HEK293 (cell line): Measurements from ENCODE around the gene CKAP2L.

Source experiments
- CTCF ChIA-PET: fragments of 350-600 bp; formaldehyde crosslinking; extraction: SDS; loops from one replicate; lab custom pipeline; 2021; ENCODE audit warnings: antibody characterized with exemption; lab: Yijun Ruan, JAX
- POLR2A ChIA-PET: fragments of 300-600 bp; formaldehyde crosslinking; extraction: SDS; loops from one replicate; lab custom pipeline; 2020; ENCODE audit warnings: antibody characterized with exemption, inconsistent platforms; lab: Yijun Ruan, JAX
- H3K27ac ChIP-seq: fragments of 200-500 bp; sonication (Bioruptor generic); 2 replicates; pipeline ENCODE4 v1.5.1; 2014; ENCODE audit warnings: low read depth, low read length, control low read depth, inconsistent platforms; ENCODE audit errors: extremely low read depth
- H3K36me3 ChIP-seq, 2 experiments: fragments of 200-500 bp in 1 of 2; sonication (Bioruptor generic) in 1 of 2; 1 replicate in 1 of 2; 2 replicates in 1 of 2; pipeline ENCODE4 v1.5.1; 2014 to 2017; ENCODE audit warnings: inconsistent platforms in 2 of 2, low read length in 2 of 2; ENCODE audit not compliant: control insufficient read depth in 2 of 2, insufficient read depth in 1 of 2
- H3K4me1 ChIP-seq: fragments of 200-500 bp; sonication (Bioruptor generic); 2 replicates; pipeline ENCODE4 v1.5.1; 2014; ENCODE audit warnings: mild to moderate bottlenecking, low read length, inconsistent platforms; ENCODE audit not compliant: control insufficient read depth, insufficient read depth
- H3K4me3 ChIP-seq: 2 replicates; pipeline ENCODE4 v1.5.1; 2011; ENCODE audit warnings: low read depth, mild to moderate bottlenecking, control low read depth, low read length, moderate library complexity
- H3K9me3 ChIP-seq: fragments of 200-500 bp; sonication (Bioruptor generic); 2 replicates; pipeline ENCODE4 v1.5.1; 2014; ENCODE audit warnings: low read depth, low read length, inconsistent platforms; ENCODE audit not compliant: control insufficient read depth, insufficient read depth
- BCL11A ChIP-seq: fragments of 450-650 bp; formaldehyde crosslinking; IDR thresholded peaks from 2 replicates; pipeline ENCODE4 v1.5.1; 2016; ENCODE audit warnings: low read depth, missing biosample characterization, missing genetic modification characterization
- HOXC10 ChIP-seq: sonication (generic); formaldehyde crosslinking; IDR thresholded peaks from 2 replicates; pipeline ENCODE4 v1.8.1; 2023; ENCODE audit warnings: mild to moderate bottlenecking, missing genetic modification reagents
- PRDM1 ChIP-seq: fragments of 450-650 bp; formaldehyde crosslinking; IDR thresholded peaks from 2 replicates; pipeline ENCODE4; 2016; ENCODE audit warnings: missing biosample characterization, missing genetic modification characterization
- ZFP41 ChIP-seq: fragments of 450-650 bp; formaldehyde crosslinking; IDR thresholded peaks from 2 replicates; pipeline ENCODE4 v1.5.1; 2016; ENCODE audit warnings: missing biosample characterization, missing genetic modification characterization, borderline replicate concordance
- ZNF184 ChIP-seq: fragments of 450-650 bp; IDR thresholded peaks from 2 replicates; pipeline ENCODE4 v1.5.1; 2018; ENCODE audit warnings: missing biosample characterization, mild to moderate bottlenecking, missing genetic modification characterization
- ZNF366 ChIP-seq: fragments of 450-650 bp; formaldehyde crosslinking; conservative IDR thresholded peaks from 2 replicates; pipeline ENCODE4 v1.5.1; 2016; ENCODE audit warnings: missing biosample characterization, missing genetic modification characterization
- ZNF544 ChIP-seq: fragments of 450-650 bp; formaldehyde crosslinking; IDR thresholded peaks from 2 replicates; pipeline ENCODE4 v1.5.0; 2017; ENCODE audit warnings: missing biosample characterization, missing genetic modification characterization
- ZNF626 ChIP-seq: fragments of 450-650 bp; sonication (Bioruptor Pico); formaldehyde crosslinking; IDR thresholded peaks from 2 replicates; pipeline ENCODE4 v1.5.1; 2018; ENCODE audit warnings: missing biosample characterization, missing genetic modification characterization, inconsistent platforms
- ZNF777 ChIP-seq: fragments of 450-650 bp; formaldehyde crosslinking; IDR thresholded peaks from 2 replicates; pipeline ENCODE4 v1.5.1; 2017; ENCODE audit warnings: missing biosample characterization, missing genetic modification characterization, borderline replicate concordance
- ZNF791 ChIP-seq: fragments of 450-650 bp; formaldehyde crosslinking; IDR thresholded peaks from 2 replicates; pipeline ENCODE4 v1.5.1; 2016; ENCODE audit warnings: missing biosample characterization, missing genetic modification characterization
- ZNF830 ChIP-seq: fragments of 450-650 bp; IDR thresholded peaks from 2 replicates; pipeline ENCODE4 v1.5.0; 2018; ENCODE audit warnings: missing biosample characterization, missing genetic modification characterization, low read depth, mild to moderate bottlenecking, moderate library complexity
- TF ChIP-seq, protein P1 (sequence below): fragments of 450-650 bp; formaldehyde crosslinking; IDR thresholded peaks from 2 replicates; pipeline ENCODE4 v1.5.1; 2016; ENCODE audit warnings: missing biosample characterization, missing genetic modification characterization, borderline replicate concordance
- TF ChIP-seq, protein P2 (sequence below): fragments of 450-650 bp; formaldehyde crosslinking; IDR thresholded peaks from 2 replicates; pipeline ENCODE4 v1.5.1; 2016; ENCODE audit warnings: missing biosample characterization, missing genetic modification characterization, borderline replicate concordance
- TF ChIP-seq, protein P3 (sequence below): fragments of 450-650 bp; formaldehyde crosslinking; IDR thresholded peaks from 2 replicates; pipeline ENCODE4 v1.5.1; 2016; ENCODE audit warnings: missing biosample characterization, missing genetic modification characterization
- TF ChIP-seq, protein P4 (sequence below): fragments of 450-650 bp; formaldehyde crosslinking; IDR thresholded peaks from 2 replicates; pipeline ENCODE4 v1.5.1; 2016; ENCODE audit warnings: missing biosample characterization, missing genetic modification characterization
- TF ChIP-seq, protein P5 (sequence below): fragments of 450-650 bp; formaldehyde crosslinking; IDR thresholded peaks from 2 replicates; pipeline ENCODE4 v1.5.1; 2016; ENCODE audit warnings: missing biosample characterization, missing genetic modification characterization

Gene CKAP2L

DNA sequence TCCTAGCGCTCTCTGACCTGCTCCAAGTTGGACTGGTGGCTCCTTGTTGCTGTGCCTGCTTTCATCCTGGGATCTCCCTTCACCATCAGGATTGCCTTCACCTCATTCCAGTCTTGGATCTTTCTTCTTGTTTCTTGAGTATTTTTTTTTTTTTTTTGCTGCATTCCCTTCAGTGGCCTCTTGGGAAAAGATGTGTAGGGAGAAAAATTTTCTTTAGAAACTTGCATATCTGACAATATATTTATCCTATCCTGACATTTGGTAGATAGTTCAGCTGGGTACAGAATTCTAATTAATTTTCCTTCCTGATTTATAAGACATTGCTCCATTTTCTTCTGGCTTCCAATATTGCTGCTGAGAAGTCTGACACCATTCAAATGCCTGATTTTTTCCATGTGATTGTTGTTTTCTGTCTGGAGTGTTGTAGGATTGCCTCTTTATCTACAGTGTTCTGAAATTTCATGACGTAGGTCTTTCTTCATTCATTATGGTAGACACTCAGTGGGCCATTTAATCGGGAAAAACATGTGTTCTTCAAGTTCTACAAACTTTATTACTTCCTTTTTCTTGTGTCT lies 42.9 kb upstream of the CKAP2L start (continued):
- TF ChIP-seq, protein P1, sequence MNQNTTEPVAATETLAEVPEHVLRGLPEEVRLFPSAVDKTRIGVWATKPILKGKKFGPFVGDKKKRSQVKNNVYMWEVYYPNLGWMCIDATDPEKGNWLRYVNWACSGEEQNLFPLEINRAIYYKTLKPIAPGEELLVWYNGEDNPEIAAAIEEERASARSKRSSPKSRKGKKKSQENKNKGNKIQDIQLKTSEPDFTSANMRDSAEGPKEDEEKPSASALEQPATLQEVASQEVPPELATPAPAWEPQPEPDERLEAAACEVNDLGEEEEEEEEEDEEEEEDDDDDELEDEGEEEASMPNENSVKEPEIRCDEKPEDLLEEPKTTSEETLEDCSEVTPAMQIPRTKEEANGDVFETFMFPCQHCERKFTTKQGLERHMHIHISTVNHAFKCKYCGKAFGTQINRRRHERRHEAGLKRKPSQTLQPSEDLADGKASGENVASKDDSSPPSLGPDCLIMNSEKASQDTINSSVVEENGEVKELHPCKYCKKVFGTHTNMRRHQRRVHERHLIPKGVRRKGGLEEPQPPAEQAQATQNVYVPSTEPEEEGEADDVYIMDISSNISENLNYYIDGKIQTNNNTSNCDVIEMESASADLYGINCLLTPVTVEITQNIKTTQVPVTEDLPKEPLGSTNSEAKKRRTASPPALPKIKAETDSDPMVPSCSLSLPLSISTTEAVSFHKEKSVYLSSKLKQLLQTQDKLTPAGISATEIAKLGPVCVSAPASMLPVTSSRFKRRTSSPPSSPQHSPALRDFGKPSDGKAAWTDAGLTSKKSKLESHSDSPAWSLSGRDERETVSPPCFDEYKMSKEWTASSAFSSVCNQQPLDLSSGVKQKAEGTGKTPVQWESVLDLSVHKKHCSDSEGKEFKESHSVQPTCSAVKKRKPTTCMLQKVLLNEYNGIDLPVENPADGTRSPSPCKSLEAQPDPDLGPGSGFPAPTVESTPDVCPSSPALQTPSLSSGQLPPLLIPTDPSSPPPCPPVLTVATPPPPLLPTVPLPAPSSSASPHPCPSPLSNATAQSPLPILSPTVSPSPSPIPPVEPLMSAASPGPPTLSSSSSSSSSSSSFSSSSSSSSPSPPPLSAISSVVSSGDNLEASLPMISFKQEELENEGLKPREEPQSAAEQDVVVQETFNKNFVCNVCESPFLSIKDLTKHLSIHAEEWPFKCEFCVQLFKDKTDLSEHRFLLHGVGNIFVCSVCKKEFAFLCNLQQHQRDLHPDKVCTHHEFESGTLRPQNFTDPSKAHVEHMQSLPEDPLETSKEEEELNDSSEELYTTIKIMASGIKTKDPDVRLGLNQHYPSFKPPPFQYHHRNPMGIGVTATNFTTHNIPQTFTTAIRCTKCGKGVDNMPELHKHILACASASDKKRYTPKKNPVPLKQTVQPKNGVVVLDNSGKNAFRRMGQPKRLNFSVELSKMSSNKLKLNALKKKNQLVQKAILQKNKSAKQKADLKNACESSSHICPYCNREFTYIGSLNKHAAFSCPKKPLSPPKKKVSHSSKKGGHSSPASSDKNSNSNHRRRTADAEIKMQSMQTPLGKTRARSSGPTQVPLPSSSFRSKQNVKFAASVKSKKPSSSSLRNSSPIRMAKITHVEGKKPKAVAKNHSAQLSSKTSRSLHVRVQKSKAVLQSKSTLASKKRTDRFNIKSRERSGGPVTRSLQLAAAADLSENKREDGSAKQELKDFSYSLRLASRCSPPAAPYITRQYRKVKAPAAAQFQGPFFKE (tag by site-specific recombination) = no peak
- TF ChIP-seq, protein P2, sequence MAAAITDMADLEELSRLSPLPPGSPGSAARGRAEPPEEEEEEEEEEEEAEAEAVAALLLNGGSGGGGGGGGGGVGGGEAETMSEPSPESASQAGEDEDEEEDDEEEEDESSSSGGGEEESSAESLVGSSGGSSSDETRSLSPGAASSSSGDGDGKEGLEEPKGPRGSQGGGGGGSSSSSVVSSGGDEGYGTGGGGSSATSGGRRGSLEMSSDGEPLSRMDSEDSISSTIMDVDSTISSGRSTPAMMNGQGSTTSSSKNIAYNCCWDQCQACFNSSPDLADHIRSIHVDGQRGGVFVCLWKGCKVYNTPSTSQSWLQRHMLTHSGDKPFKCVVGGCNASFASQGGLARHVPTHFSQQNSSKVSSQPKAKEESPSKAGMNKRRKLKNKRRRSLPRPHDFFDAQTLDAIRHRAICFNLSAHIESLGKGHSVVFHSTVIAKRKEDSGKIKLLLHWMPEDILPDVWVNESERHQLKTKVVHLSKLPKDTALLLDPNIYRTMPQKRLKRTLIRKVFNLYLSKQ (tag by site-specific recombination) = no peak
- TF ChIP-seq ZNF544 (tag by site-specific recombination) (no peak), ZNF366 (tag by site-specific recombination) (no peak), ZNF626 (tag by site-specific recombination) (no peak), HOXC10 (CRISPR knock-in tag) (no peak)
- TF ChIP-seq, protein P3, sequence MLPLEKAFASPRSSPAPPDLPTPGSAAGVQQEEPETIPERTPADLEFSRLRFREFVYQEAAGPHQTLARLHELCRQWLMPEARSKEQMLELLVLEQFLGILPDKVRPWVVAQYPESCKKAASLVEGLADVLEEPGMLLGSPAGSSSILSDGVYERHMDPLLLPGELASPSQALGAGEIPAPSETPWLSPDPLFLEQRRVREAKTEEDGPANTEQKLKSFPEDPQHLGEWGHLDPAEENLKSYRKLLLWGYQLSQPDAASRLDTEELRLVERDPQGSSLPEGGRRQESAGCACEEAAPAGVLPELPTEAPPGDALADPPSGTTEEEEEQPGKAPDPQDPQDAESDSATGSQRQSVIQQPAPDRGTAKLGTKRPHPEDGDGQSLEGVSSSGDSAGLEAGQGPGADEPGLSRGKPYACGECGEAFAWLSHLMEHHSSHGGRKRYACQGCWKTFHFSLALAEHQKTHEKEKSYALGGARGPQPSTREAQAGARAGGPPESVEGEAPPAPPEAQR (tag by site-specific recombination) = no peak

DNA sequence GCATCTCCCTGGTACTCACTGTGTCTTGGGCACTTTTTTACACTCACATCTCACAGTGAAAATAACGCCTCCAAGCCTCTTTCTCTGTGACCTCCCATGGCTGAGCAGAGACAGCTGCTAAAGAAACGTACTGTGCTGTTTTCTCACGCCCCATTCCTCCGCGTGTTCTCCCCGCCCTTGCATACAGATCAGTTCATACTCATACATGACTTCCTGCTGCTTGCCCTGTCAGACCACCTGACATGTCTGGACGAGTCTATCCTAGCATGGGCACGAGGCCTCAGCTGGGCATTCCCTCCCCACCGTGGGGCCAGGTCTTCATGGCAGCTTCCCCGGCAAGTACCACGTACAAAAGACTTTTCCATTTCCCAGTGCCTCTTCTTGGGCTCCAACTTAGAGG lies 41.1 kb upstream of the CKAP2L start:
- Histone ChIP-seq H3K27ac (no peak overlapping the region), H3K36me3 (no peaks in the 10 kb centered on the region), H3K9me3 (no peaks in the 10 kb centered on the region), H3K4me1 (no peaks in the 10 kb centered on the region), H3K4me3 (no peak overlapping the region)
- ChIA-PET POLR2A (interaction anchor here (0.6 kb wide), 1 partner anchor 39 kb away, joined by 4 read pairs; no protein-coding TSS in a partner anchor), CTCF (interaction anchor here (0.6 kb wide), 1 partner anchor 56 kb away, joined by 8 read pairs; no protein-coding TSS in a partner anchor)
- TF ChIP-seq ZNF184 (tag by site-specific recombination) (no peak), ZFP41 (tag by site-specific recombination) (no peak), ZNF830 (no peak), ZNF777 (no peak), ZNF791 (tag by site-specific recombination) (no peak), PRDM1 (tag by site-specific recombination) (no peak), BCL11A (no peak)
- TF ChIP-seq, protein P4, sequence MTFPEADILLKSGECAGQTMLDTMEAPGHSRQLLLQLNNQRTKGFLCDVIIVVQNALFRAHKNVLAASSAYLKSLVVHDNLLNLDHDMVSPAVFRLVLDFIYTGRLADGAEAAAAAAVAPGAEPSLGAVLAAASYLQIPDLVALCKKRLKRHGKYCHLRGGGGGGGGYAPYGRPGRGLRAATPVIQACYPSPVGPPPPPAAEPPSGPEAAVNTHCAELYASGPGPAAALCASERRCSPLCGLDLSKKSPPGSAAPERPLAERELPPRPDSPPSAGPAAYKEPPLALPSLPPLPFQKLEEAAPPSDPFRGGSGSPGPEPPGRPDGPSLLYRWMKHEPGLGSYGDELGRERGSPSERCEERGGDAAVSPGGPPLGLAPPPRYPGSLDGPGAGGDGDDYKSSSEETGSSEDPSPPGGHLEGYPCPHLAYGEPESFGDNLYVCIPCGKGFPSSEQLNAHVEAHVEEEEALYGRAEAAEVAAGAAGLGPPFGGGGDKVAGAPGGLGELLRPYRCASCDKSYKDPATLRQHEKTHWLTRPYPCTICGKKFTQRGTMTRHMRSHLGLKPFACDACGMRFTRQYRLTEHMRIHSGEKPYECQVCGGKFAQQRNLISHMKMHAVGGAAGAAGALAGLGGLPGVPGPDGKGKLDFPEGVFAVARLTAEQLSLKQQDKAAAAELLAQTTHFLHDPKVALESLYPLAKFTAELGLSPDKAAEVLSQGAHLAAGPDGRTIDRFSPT (tag by site-specific recombination) = no peak
- TF ChIP-seq, protein P2 (tag by site-specific recombination) = no peak
- TF ChIP-seq, protein P3 (tag by site-specific recombination) = no peak
- TF ChIP-seq, protein P5, sequence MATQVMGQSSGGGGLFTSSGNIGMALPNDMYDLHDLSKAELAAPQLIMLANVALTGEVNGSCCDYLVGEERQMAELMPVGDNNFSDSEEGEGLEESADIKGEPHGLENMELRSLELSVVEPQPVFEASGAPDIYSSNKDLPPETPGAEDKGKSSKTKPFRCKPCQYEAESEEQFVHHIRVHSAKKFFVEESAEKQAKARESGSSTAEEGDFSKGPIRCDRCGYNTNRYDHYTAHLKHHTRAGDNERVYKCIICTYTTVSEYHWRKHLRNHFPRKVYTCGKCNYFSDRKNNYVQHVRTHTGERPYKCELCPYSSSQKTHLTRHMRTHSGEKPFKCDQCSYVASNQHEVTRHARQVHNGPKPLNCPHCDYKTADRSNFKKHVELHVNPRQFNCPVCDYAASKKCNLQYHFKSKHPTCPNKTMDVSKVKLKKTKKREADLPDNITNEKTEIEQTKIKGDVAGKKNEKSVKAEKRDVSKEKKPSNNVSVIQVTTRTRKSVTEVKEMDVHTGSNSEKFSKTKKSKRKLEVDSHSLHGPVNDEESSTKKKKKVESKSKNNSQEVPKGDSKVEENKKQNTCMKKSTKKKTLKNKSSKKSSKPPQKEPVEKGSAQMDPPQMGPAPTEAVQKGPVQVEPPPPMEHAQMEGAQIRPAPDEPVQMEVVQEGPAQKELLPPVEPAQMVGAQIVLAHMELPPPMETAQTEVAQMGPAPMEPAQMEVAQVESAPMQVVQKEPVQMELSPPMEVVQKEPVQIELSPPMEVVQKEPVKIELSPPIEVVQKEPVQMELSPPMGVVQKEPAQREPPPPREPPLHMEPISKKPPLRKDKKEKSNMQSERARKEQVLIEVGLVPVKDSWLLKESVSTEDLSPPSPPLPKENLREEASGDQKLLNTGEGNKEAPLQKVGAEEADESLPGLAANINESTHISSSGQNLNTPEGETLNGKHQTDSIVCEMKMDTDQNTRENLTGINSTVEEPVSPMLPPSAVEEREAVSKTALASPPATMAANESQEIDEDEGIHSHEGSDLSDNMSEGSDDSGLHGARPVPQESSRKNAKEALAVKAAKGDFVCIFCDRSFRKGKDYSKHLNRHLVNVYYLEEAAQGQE (tag by site-specific recombination) = no peak
